ENCODE results near the gene RBMS1.

- TF ChIP-seq CTCF (IDR thresholded peaks at IDR 0.05) (no peak), POLR2A (IDR thresholded peaks at IDR 0.05) (no peak)
Measured at GRCh38 chr2:160541745-160542144, 48.1 kb upstream of the RBMS1 start.

Data from lower leg skin (tissue), 3 donors.